ENCODE data around the gene TULP3. TPM values are rescaled to one million over a fixed set of nuclear protein-coding genes. Genes with fewer than 3 reads are reported as not detected.

Gene TULP3
- total RNA-seq, 1 donor from 2014 or later: 30.4 TPM

DNA sequence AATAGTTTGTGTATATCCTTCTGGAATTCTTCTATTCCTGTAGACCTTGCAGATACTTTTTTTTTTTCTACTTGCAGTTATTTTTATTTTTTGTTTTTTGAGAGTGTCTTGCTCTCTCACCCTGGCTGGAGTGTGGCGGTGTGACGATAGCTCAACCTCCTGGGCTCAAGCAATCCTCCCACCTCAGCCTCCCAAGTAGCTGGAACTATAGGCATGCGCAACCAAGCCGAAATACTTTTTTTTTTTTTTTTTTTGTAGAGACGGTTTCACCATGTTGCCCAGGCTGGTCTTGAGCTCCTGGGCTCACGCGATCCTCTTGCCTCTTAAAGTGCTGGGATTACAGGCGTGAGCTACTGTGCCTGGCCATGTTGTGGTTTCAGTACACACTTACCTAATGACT is 10.0 kb downstream of the TULP3 start:
- DNase-seq (ENCODE audit: extremely low spot score in 2 of 2): no peak
- TF ChIP-seq POLR2A (IDR thresholded peaks at IDR 0.05) (no peak), POLR2AphosphoS5 (IDR thresholded peaks at IDR 0.05; ENCODE audit: insufficient read depth in 1 of 2, low read depth in 1 of 2) (no peak)
- TF ChIP-seq, protein P1, sequence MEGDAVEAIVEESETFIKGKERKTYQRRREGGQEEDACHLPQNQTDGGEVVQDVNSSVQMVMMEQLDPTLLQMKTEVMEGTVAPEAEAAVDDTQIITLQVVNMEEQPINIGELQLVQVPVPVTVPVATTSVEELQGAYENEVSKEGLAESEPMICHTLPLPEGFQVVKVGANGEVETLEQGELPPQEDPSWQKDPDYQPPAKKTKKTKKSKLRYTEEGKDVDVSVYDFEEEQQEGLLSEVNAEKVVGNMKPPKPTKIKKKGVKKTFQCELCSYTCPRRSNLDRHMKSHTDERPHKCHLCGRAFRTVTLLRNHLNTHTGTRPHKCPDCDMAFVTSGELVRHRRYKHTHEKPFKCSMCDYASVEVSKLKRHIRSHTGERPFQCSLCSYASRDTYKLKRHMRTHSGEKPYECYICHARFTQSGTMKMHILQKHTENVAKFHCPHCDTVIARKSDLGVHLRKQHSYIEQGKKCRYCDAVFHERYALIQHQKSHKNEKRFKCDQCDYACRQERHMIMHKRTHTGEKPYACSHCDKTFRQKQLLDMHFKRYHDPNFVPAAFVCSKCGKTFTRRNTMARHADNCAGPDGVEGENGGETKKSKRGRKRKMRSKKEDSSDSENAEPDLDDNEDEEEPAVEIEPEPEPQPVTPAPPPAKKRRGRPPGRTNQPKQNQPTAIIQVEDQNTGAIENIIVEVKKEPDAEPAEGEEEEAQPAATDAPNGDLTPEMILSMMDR (IDR thresholded peaks at IDR 0.05): no peak
- no peaks in the 10 kb centered on the region for H3K27me3 ChIP-seq
- H3K9me3 ChIP-seq: no peaks in the 10 kb centered on the region
- H3K4me3 ChIP-seq: no peak overlapping the region
- H3K27ac ChIP-seq: no peak overlapping the region
- H3K4me1 ChIP-seq: peaks cover 20% of the 10 kb centered on the region
- no peaks in the 10 kb centered on the region for H3K36me3 ChIP-seq
- intact Hi-C loops (cut with DNase I): no loop called here

DNA sequence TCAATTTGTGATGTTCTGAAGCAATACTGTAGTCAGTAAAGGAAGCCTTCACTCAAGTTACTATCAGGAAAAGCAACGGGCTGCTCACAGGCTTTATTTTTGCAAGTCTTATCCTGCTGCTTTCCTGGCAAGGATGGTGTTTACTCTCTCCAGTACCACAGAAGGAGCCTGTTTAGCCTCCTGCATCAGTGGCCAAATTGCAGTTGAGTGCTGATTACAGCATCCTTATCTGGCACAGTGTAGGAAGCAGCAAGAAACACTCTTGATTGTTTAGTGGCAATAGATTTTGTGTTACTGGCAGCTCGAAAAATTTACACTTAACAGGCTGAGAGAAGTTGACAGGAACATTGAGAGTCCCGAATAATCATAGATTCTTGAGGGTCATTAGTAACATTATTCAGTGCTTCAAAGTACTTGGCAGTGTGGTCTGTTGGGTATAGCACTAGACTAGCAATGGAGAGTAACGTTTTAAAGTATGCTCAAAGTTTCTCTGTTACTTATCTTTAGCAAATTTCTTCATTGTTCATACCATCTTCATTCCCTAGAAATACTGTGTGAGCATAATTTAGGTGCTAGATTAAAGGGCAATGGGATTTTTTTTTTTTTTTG is 11.7 kb downstream of the TULP3 start:
- DNase-seq (ENCODE audit: extremely low spot score in 2 of 2): no peak
- H3K27ac ChIP-seq: peak overlapping the region; percentile 13
- peaks cover 23% of the 10 kb centered on the region for H3K4me1 ChIP-seq
- TF ChIP-seq POLR2AphosphoS5 (IDR thresholded peaks at IDR 0.05; ENCODE audit: insufficient read depth in 1 of 2, low read depth in 1 of 2) (no peak), POLR2A (IDR thresholded peaks at IDR 0.05) (no peak)
- TF ChIP-seq, protein P1 (IDR thresholded peaks at IDR 0.05): no peak
- no peak overlapping the region for H3K4me3 ChIP-seq
- intact Hi-C loops (cut with DNase I): no loop called here
- H3K36me3 ChIP-seq: no peaks in the 10 kb centered on the region
- no peaks in the 10 kb centered on the region for H3K9me3 ChIP-seq
- H3K27me3 ChIP-seq: no peaks in the 10 kb centered on the region

DNA sequence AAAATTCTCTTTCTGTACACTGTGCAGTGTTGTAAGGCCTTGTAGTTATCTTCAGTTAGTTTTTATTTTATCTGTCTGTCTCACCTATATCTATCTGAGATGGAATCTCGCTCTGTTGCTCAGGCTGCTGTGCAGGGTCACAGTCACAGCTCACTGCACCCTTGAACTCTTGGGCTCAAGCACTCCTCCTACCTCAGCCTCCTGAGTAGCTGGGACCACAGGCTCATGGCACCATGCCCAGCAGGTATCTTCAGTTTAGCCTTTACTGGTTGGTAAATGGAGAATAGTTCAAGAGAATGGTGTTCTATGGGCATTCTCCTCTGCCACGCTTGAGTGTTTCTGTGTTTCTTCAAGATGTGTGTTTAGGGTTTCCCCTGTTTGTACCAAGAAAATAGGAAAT is 13.6 kb downstream of the TULP3 start:
- peaks cover 41% of the 10 kb centered on the region for H3K4me1 ChIP-seq
- H3K4me3 ChIP-seq: no peak overlapping the region
- DNase-seq (ENCODE audit: extremely low spot score in 2 of 2): no peak
- no peaks in the 10 kb centered on the region for H3K36me3 ChIP-seq
- H3K27ac ChIP-seq: no peak overlapping the region
- intact Hi-C loops (cut with DNase I): no loop called here
- H3K27me3 ChIP-seq: no peaks in the 10 kb centered on the region
- H3K9me3 ChIP-seq: no peaks in the 10 kb centered on the region
- TF ChIP-seq POLR2A (IDR thresholded peaks at IDR 0.05) (no peak), POLR2AphosphoS5 (IDR thresholded peaks at IDR 0.05; ENCODE audit: insufficient read depth in 1 of 2, low read depth in 1 of 2) (no peak)
- TF ChIP-seq, protein P1 (IDR thresholded peaks at IDR 0.05): no peak

DNA sequence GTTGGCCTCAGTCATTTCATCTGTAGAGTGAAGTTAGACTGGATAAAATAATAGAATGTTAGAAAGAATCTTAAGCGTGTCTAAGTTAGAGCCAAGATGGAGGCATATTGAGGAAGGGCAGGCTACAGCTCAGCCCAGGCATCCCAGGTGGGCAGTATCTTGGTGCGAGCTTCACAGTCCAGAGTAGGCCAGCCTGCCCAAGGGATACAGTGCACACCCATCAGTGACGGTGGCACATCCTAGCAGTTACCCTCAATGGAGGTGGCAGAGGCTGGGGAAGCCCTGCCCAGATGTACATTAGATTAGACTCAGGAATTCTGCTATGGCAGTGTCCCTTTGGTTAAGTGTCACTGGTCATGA is 21.5 kb downstream of the TULP3 start:
- no peaks in the 10 kb centered on the region for H3K27me3 ChIP-seq
- H3K9me3 ChIP-seq: no peaks in the 10 kb centered on the region
- H3K4me1 ChIP-seq: peaks cover 18% of the 10 kb centered on the region
- H3K4me3 ChIP-seq: no peak overlapping the region
- peaks cover 0 to 17% of the 10 kb centered on the region in 2 donors for H3K36me3 ChIP-seq
- no peak for TF ChIP-seq POLR2A (IDR thresholded peaks at IDR 0.05)
- TF ChIP-seq, protein P1 (IDR thresholded peaks at IDR 0.05): no peak
- TF ChIP-seq POLR2AphosphoS5 (IDR thresholded peaks at IDR 0.05; ENCODE audit: insufficient read depth in 1 of 2, low read depth in 1 of 2): no peak
- DNase-seq (ENCODE audit: extremely low spot score in 2 of 2): no peak
- intact Hi-C loops (cut with DNase I): no loop called here
- no peak overlapping the region for H3K27ac ChIP-seq

DNA sequence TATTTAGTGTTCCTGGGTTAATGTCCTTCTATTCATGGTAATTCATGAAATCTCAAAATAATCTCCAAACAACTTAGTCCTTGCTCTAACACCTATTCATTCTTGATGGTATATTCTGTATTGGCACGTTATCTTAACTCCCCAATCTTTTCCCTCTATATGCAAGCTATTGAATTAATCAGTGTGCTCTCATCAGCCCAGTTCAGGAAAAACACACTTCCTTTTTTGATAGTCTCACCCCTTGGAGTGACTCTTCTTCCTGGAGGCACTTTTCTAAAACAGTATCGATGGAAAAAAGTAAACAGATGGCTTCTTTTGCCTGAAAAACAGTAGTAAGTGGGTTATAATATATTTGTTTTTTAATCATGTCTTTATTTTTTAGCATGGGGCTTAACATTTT is 28.6 kb downstream of the TULP3 start:
- no peak overlapping the region for H3K27ac ChIP-seq
- TF ChIP-seq POLR2AphosphoS5 (IDR thresholded peaks at IDR 0.05; ENCODE audit: insufficient read depth in 1 of 2, low read depth in 1 of 2): no peak
- TF ChIP-seq, protein P1 (IDR thresholded peaks at IDR 0.05): no peak
- no peak for TF ChIP-seq POLR2A (IDR thresholded peaks at IDR 0.05)
- peaks cover 0 to 32% of the 10 kb centered on the region in 2 donors for H3K36me3 ChIP-seq
- DNase-seq (ENCODE audit: extremely low spot score in 2 of 2): no peak
- no peaks in the 10 kb centered on the region for H3K4me1 ChIP-seq
- H3K4me3 ChIP-seq: no peak overlapping the region
- intact Hi-C loops (cut with DNase I): no loop called here
- no peaks in the 10 kb centered on the region for H3K27me3 ChIP-seq
- H3K9me3 ChIP-seq: no peaks in the 10 kb centered on the region

Measured in vagina (tissue), 2 donors.